ENCODE measurements around the gene PRKG2.
"Not testable (repeated sequence)": the region's sequence is repeated elsewhere in the genome, so short reads cannot be mapped to it uniquely, and the experiment has no call there.

Gene PRKG2

GRCh38 chr4:81227138-81227537 lies 12.1 kb upstream of the PRKG2 start:
- no peak for FAIRE-seq
- TF ChIP-seq POLR2A (IDR thresholded peaks at IDR 0.05; ENCODE audit: low read depth, low read length), result no peak

GRCh38 chr4:81225252-81225651 lies 10.2 kb upstream of the PRKG2 start:
- TF ChIP-seq POLR2A (IDR thresholded peaks at IDR 0.05; ENCODE audit: low read depth, low read length), result no peak
- no peak for DNase-seq (ENCODE audit: insufficient read length, low spot score)
- FAIRE-seq, result no peak

More at GRCh38 chr4:81227138-81227537, 12.1 kb upstream of the PRKG2 start:
- no peak for DNase-seq (ENCODE audit: insufficient read length, low spot score)

GRCh38 chr4:81222082-81222472 lies 7.1 kb upstream of the PRKG2 start:
- DNase-seq (ENCODE audit: insufficient read length, low spot score); FAIRE-seq: not testable (repeated sequence)

GRCh38 chr4:81221303-81222081 lies 6.5 kb upstream of the PRKG2 start:
- FAIRE-seq (no peak), DNase-seq (ENCODE audit: insufficient read length, low spot score) (no peak)
- TF ChIP-seq POLR2A (IDR thresholded peaks at IDR 0.05; ENCODE audit: low read depth, low read length), result no peak

- DNase-seq (ENCODE audit: insufficient read length, low spot score) (no peak), FAIRE-seq (no peak)
- TF ChIP-seq POLR2A (IDR thresholded peaks at IDR 0.05; ENCODE audit: low read depth, low read length), result no peak
Measured at GRCh38 chr4:81220271-81220670, 5.2 kb upstream of the PRKG2 start.

- TF ChIP-seq POLR2A (IDR thresholded peaks at IDR 0.05; ENCODE audit: low read depth, low read length), result no peak
- no peak for DNase-seq (ENCODE audit: insufficient read length, low spot score)
- no peak for FAIRE-seq
Measured at GRCh38 chr4:81218206-81218605, 3.2 kb upstream of the PRKG2 start.

- TF ChIP-seq POLR2A (IDR thresholded peaks at IDR 0.05; ENCODE audit: low read depth, low read length), result no peak
- DNase-seq (ENCODE audit: insufficient read length, low spot score), result no peak
- no peak for FAIRE-seq
Measured at GRCh38 chr4:81217779-81218178, 2.8 kb upstream of the PRKG2 start.

- DNase-seq (ENCODE audit: insufficient read length, low spot score) (no peak), FAIRE-seq (no peak)
- TF ChIP-seq POLR2A (IDR thresholded peaks at IDR 0.05; ENCODE audit: low read depth, low read length), result no peak
Measured at GRCh38 chr4:81215931-81216330, 909 bp upstream of the PRKG2 start.

GRCh38 chr4:81214144-81214880 lies 710 bp downstream of the PRKG2 start:
- DNase-seq (ENCODE audit: insufficient read length, low spot score) (no peak), FAIRE-seq (no peak)
- TF ChIP-seq POLR2A (IDR thresholded peaks at IDR 0.05; ENCODE audit: low read depth, low read length), result no peak

GRCh38 chr4:81213671-81214070 lies 1.4 kb downstream of the PRKG2 start:
- FAIRE-seq, result no peak
- no peak for TF ChIP-seq POLR2A (IDR thresholded peaks at IDR 0.05; ENCODE audit: low read depth, low read length)
- no peak for DNase-seq (ENCODE audit: insufficient read length, low spot score)

- no peak for FAIRE-seq
- DNase-seq (ENCODE audit: insufficient read length, low spot score), result no peak
- TF ChIP-seq POLR2A (IDR thresholded peaks at IDR 0.05; ENCODE audit: low read depth, low read length), result no peak
Measured at GRCh38 chr4:81211956-81212355, 3.1 kb downstream of the PRKG2 start.

- FAIRE-seq (no peak), DNase-seq (ENCODE audit: insufficient read length, low spot score) (no peak)
- no peak for TF ChIP-seq POLR2A (IDR thresholded peaks at IDR 0.05; ENCODE audit: low read depth, low read length)
Measured at GRCh38 chr4:81207828-81208227, 7.2 kb downstream of the PRKG2 start.

GRCh38 chr4:81205302-81205701 lies 9.7 kb downstream of the PRKG2 start:
- no peak for TF ChIP-seq POLR2A (IDR thresholded peaks at IDR 0.05; ENCODE audit: low read depth, low read length)
- DNase-seq (ENCODE audit: insufficient read length, low spot score) (no peak), FAIRE-seq (no peak)

GRCh38 chr4:81204571-81204970 lies 10.5 kb downstream of the PRKG2 start:
- DNase-seq (ENCODE audit: insufficient read length, low spot score) (no peak), FAIRE-seq (no peak)
- no peak for TF ChIP-seq POLR2A (IDR thresholded peaks at IDR 0.05; ENCODE audit: low read depth, low read length)

- FAIRE-seq (no peak), DNase-seq (ENCODE audit: insufficient read length, low spot score) (no peak)
- no peak for TF ChIP-seq POLR2A (IDR thresholded peaks at IDR 0.05; ENCODE audit: low read depth, low read length)
Measured at GRCh38 chr4:81199831-81200230, 15.2 kb downstream of the PRKG2 start.
